ENCODE results near the gene DOK7.

DNA sequence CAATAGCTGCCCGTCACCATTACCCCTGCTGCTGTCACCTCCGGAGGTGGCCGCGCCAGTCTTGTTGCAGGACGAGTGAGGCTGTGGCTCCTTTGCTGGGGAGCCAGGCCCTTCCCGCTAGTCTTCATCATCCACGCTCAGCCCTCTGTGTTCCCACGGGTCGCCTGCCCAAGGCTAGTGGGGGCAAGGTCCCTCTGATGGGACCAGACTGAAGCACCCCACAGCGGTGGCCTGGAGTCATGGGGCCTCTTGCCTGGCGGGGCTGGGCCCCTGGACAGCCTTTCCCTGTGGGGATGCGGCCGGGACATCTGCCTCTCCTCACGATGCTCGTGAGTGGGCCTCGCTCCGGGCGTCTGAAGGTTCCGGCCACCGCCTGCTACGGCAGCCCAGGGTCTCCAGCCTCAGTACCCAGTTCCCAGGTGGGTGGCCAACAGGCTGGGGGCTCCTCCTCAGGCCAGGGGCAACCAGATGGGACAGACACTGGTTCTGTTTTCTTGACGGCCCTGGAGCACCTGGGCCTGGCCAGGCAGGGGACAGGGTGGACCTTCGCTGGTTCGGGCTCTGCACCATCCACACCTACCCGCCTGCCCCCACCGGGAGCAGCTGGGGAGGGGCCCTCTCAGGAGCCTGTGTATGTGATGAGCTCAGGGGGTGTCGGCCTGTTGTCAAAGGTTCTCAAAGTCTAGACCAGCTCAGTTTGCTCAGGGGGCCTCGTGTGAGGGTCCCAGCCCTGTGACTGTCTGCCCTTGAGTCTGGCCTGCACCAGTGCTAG lies 32.3 kb downstream of the DOK7 start:
- TF ChIP-seq, protein P1, sequence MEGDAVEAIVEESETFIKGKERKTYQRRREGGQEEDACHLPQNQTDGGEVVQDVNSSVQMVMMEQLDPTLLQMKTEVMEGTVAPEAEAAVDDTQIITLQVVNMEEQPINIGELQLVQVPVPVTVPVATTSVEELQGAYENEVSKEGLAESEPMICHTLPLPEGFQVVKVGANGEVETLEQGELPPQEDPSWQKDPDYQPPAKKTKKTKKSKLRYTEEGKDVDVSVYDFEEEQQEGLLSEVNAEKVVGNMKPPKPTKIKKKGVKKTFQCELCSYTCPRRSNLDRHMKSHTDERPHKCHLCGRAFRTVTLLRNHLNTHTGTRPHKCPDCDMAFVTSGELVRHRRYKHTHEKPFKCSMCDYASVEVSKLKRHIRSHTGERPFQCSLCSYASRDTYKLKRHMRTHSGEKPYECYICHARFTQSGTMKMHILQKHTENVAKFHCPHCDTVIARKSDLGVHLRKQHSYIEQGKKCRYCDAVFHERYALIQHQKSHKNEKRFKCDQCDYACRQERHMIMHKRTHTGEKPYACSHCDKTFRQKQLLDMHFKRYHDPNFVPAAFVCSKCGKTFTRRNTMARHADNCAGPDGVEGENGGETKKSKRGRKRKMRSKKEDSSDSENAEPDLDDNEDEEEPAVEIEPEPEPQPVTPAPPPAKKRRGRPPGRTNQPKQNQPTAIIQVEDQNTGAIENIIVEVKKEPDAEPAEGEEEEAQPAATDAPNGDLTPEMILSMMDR (IDR thresholded peaks at IDR 0.05), result no peak
- TF ChIP-seq POLR2A (IDR thresholded peaks at IDR 0.05), result no peak
